Measurements from ENCODE around the gene ANXA8L1. TPM values are rescaled to one million over a fixed set of nuclear protein-coding genes. Genes with fewer than 3 reads are reported as not detected.
"Not testable (repeated sequence)": the region's sequence is repeated elsewhere in the genome, so short reads cannot be mapped to it uniquely, and the experiment has no call there.

The ANXA8L1 gene
- total RNA-seq, result 0.27 to 0.97 TPM in 2 of 3 replicates, not detected in the other
- long read RNA-seq, result 0 reads

GRCh38 chr10:46375406-46375805 is at the start of gene ANXA8L1:
Gene ANXA8L1 (plus strand): TSS chr10:46375776. CDS start chr10:46375852, 76 bp downstream.
- H3K9me3 Mint-ChIP-seq (ENCODE audit: low read depth); H3K27me3 Mint-ChIP-seq (ENCODE audit: low read depth); H3K27ac Mint-ChIP-seq (ENCODE audit: unreplicated experiment); H3K4me1 Mint-ChIP-seq (ENCODE audit: low read depth); H3K36me3 Mint-ChIP-seq (ENCODE audit: low read depth); H3K4me3 Mint-ChIP-seq (ENCODE audit: unreplicated experiment); DNase-seq (ENCODE audit: low spot score): not testable (repeated sequence)

GRCh38 chr10:46326066-46326465 is 49.5 kb upstream of the ANXA8L1 start:
- no peaks in the 10 kb centered on the region for H3K4me1 Mint-ChIP-seq (ENCODE audit: low read depth)
- no peaks in the 10 kb centered on the region for H3K36me3 Mint-ChIP-seq (ENCODE audit: low read depth)
- TF ChIP-seq CTCF (IDR thresholded peaks at IDR 0.05), result no peak
- H3K9me3 Mint-ChIP-seq (ENCODE audit: low read depth), result no peaks in the 10 kb centered on the region
- H3K27me3 Mint-ChIP-seq (ENCODE audit: low read depth), result peaks cover 13% of the 10 kb centered on the region
- DNase-seq (ENCODE audit: low spot score), result no peak
- H3K4me3 Mint-ChIP-seq (ENCODE audit: unreplicated experiment), result no peak overlapping the region
- H3K27ac Mint-ChIP-seq (ENCODE audit: unreplicated experiment), result no peak overlapping the region

- no peak for DNase-seq (ENCODE audit: low spot score)
- no peak for TF ChIP-seq CTCF (IDR thresholded peaks at IDR 0.05)
- no peak overlapping the region for H3K4me3 Mint-ChIP-seq (ENCODE audit: unreplicated experiment)
- H3K9me3 Mint-ChIP-seq (ENCODE audit: low read depth), result no peaks in the 10 kb centered on the region
- H3K4me1 Mint-ChIP-seq (ENCODE audit: low read depth), result no peaks in the 10 kb centered on the region
- no peaks in the 10 kb centered on the region for H3K36me3 Mint-ChIP-seq (ENCODE audit: low read depth)
- H3K27me3 Mint-ChIP-seq (ENCODE audit: low read depth), result peaks cover 22% of the 10 kb centered on the region
- H3K27ac Mint-ChIP-seq (ENCODE audit: unreplicated experiment), result no peak overlapping the region
These were observed 48.6 kb upstream of the ANXA8L1 start for GRCh38 chr10:46326971-46327370.

- H3K4me3 Mint-ChIP-seq (ENCODE audit: unreplicated experiment), result no peak overlapping the region
- H3K9me3 Mint-ChIP-seq (ENCODE audit: low read depth), result no peaks in the 10 kb centered on the region
These were observed 47.9 kb upstream of the ANXA8L1 start for GRCh38 chr10:46327685-46328084.

GRCh38 chr10:46328853-46329689 is 46.5 kb upstream of the ANXA8L1 start:
- no peak overlapping the region for H3K4me3 Mint-ChIP-seq (ENCODE audit: unreplicated experiment)
- TF ChIP-seq CTCF (IDR thresholded peaks at IDR 0.05), result no peak
- DNase-seq (ENCODE audit: low spot score), result no peak
- H3K36me3 Mint-ChIP-seq (ENCODE audit: low read depth), result no peaks in the 10 kb centered on the region
- H3K27me3 Mint-ChIP-seq (ENCODE audit: low read depth), result peaks cover 24% of the 10 kb centered on the region
- no peak overlapping the region for H3K27ac Mint-ChIP-seq (ENCODE audit: unreplicated experiment)
- H3K9me3 Mint-ChIP-seq (ENCODE audit: low read depth), result no peaks in the 10 kb centered on the region
- no peaks in the 10 kb centered on the region for H3K4me1 Mint-ChIP-seq (ENCODE audit: low read depth)

More at GRCh38 chr10:46327685-46328084, 47.9 kb upstream of the ANXA8L1 start:
- no peak for DNase-seq (ENCODE audit: low spot score)
- H3K27me3 Mint-ChIP-seq (ENCODE audit: low read depth), result peaks cover 24% of the 10 kb centered on the region
- H3K27ac Mint-ChIP-seq (ENCODE audit: unreplicated experiment), result no peak overlapping the region
- no peaks in the 10 kb centered on the region for H3K4me1 Mint-ChIP-seq (ENCODE audit: low read depth)
- TF ChIP-seq CTCF (IDR thresholded peaks at IDR 0.05), result no peak
- H3K36me3 Mint-ChIP-seq (ENCODE audit: low read depth), result no peaks in the 10 kb centered on the region

GRCh38 chr10:46329690-46330016 is 45.9 kb upstream of the ANXA8L1 start:
- Mint-ChIP-seq H3K4me3 (ENCODE audit: unreplicated experiment) (no peak overlapping the region), H3K27ac (ENCODE audit: unreplicated experiment) (no peak overlapping the region), H3K4me1 (ENCODE audit: low read depth) (no peaks in the 10 kb centered on the region), H3K36me3 (ENCODE audit: low read depth) (no peaks in the 10 kb centered on the region), H3K9me3 (ENCODE audit: low read depth) (no peaks in the 10 kb centered on the region), H3K27me3 (ENCODE audit: low read depth) (peaks cover 24% of the 10 kb centered on the region)
- TF ChIP-seq CTCF (IDR thresholded peaks at IDR 0.05), result no peak
- DNase-seq (ENCODE audit: low spot score), result no peak
